ENCODE measurements around the gene USE1.

GRCh38 chr19:17263712-17264640 is 48.8 kb downstream of the USE1 start:
- TF ChIP-seq EP300 (IDR thresholded peaks at IDR 0.05), result no peak
- no peak for TF ChIP-seq MAX (IDR thresholded peaks at IDR 0.05)
- TF ChIP-seq CTCF (IDR thresholded peaks at IDR 0.05), result no peak
- TF ChIP-seq POLR2A (IDR thresholded peaks at IDR 0.05; ENCODE audit: low read length), result no peak
- TF ChIP-seq CHD2 (IDR thresholded peaks at IDR 0.05; ENCODE audit: low read length, partially characterized antibody), result no peak
- no peak for TF ChIP-seq MAFK (IDR thresholded peaks at IDR 0.05; ENCODE audit: partially characterized antibody)
- no peak for TF ChIP-seq KDM5A (IDR thresholded peaks at IDR 0.05)
- no peak for TF ChIP-seq CEBPB (IDR thresholded peaks at IDR 0.05)
- no peak for TF ChIP-seq ZSCAN20 (CRISPR knock-in tag; IDR thresholded peaks at IDR 0.05)
- TF ChIP-seq POLR2AphosphoS2 (conservative IDR thresholded peaks at IDR 0.05; ENCODE audit: low read length), result no peak
- TF ChIP-seq ESRRA (IDR thresholded peaks at IDR 0.05; ENCODE audit: borderline replicate concordance, low read length), result no peak
- no peak for TF ChIP-seq JUNB (IDR thresholded peaks at IDR 0.05)
- no peak for TF ChIP-seq RAD21 (conservative IDR thresholded peaks at IDR 0.05 in 1 of 2, IDR thresholded peaks at IDR 0.05 in 1 of 2)
- no peak for TF ChIP-seq HDAC2 (IDR thresholded peaks at IDR 0.05)
